Renal cortical epithelial cell (primary cell): ENCODE data around the gene CAMK1G. TPM values are rescaled to one million over a fixed set of nuclear protein-coding genes. Genes with fewer than 3 reads are reported as not detected.

Source experiments
- DNase-seq: peaks from one replicate; pipeline ENCODE4 v3.0.0-alpha.2; 2011; ENCODE audit warnings: low read depth
- total RNA-seq: library from RNA; depleted of rRNA; stranded (reverse); fragments of >200 nt; gene quantifications from 2 replicates; pipeline ENCODE4 v1.2.3, GENCODE V29; 2014

The CAMK1G gene
- total RNA-seq, 1 donor from 2014 or later, result 0.55 TPM

GRCh38 chr1:209635850-209636249 lies 52.3 kb downstream of the CAMK1G start:
- no peak for DNase-seq

- no peak for DNase-seq
Observed at GRCh38 chr1:209641832-209642172, 58.3 kb downstream of the CAMK1G start.

GRCh38 chr1:209642816-209643215 lies 59.3 kb downstream of the CAMK1G start:
- no peak for DNase-seq

- no peak for DNase-seq
Observed at GRCh38 chr1:209643285-209644020, 59.9 kb downstream of the CAMK1G start.

- no peak for DNase-seq
Observed at GRCh38 chr1:209645574-209646452, 62.3 kb downstream of the CAMK1G start.

DNA sequence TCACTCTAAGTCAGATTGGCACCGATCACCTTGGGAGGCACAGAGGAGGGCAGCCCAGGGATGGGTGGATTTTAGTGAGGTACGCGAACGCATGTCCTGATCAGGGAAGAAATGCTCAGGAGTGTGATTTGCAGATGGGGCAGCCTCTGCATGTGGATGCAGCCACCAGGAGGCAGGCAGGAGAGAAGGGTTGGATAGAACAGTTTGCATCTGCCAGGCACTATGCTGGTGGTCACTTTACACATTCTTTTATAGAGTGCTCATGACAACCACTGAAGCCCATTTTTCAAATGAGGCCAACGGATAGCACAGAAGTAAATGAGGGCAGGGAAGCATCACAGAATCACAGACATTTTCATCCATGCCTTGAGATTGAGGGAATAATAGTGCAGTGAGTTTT lies 63.0 kb downstream of the CAMK1G start:
- peak; percentile 53 for DNase-seq

- DNase-seq, result no peak
Observed at GRCh38 chr1:209647156-209647555, 63.6 kb downstream of the CAMK1G start.

DNA sequence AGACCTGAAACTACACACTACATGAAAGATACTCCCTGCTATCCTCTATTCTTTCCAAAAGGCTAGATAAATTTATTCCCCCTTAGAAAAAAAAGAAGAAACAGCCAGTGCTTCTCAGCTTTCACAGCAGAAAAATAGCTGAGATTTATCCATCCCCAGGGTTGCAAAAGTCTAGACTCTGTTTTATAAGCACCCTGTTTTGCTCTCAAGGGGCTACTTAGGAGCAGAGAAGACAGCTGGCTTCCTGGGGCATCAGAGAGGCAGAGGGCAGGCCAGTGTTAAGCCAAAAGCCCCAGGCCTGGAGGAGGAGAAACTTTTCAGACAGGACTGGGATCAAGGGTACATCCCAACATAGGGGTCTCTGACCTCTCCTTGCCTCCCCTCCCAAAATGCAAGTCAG lies 64.8 kb downstream of the CAMK1G start:
- DNase-seq, result no peak

- peak; percentile 99 for DNase-seq
Observed at GRCh38 chr1:209648931-209649776, 65.6 kb downstream of the CAMK1G start.

DNA sequence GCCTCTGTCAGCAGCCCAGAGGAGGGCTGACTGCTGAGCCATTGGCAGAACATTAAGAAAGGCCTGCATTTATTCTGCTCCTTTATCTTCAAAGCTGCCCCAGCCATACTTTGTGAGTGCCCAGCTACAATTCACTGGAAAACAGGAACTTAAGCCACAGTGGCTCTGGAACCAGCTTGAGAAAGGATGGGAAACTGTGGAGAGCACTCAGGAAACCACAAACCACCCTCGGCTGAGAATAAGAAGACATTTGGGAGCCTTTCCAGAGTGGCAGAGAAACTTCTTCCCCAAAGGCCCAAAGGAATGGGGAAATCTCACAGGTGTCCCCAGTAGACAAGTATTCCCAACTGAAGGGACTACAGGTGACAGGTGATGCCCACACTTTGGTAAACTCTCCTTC lies 66.9 kb downstream of the CAMK1G start:
- no peak for DNase-seq

DNA sequence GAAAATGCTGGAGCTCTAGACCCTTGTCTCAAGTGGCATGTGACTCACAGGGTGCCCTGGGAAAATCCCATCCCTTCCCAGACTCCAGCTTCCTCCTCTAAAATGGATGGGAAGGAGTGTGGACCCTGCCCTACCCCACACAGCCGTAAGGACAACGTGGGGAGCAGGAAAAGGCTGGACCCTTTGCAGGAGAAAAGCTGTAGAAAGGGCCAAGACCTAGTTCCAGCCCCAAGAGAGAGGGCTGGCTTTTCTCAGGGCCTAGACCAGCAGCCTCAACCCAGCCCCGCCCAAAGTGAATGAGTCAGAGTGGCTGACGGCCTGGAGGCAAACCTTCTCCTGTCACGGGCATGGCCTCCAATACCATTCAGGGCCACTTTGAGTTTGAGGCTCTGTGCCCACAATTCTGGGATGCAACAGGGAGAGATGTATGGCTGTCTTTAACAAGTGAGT lies 67.6 kb downstream of the CAMK1G start:
- peak; percentile 84 for DNase-seq

DNA sequence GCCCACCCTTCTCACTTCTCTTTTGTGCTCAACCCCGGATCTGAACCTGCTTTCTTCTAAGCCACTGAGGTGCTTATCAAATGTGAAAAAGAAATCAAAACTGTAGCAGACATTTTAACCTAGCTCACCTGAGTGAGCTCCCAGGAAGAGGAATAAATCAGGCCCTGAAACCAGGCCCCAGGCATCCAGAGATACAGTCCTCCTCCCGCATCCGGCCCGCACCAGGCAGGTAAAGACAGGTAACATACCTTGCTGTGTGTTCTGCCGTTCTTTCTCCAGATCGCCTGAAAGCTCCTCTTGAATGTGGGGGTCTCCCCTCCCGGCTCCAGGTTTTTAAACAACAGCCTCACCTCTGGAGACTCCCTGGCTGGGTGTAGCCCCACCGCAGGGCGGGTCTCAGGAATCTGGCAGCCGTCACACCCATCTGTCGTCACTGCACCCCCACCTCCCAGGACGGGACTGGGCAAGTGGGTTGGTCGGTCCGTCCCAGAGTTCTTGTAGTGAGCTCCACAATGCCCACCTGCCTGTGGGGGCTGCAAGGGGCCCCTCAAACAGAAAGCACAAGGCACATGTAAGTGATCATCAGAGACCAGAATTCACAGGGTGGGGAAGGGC lies 68.7 kb downstream of the CAMK1G start, which contains the start of gene LAMB3:
Gene LAMB3 (minus strand): TSS at position 305 of the 615 bp plus-strand sequence. CDS start 1,481 bp downstream, outside the sequence.
- no peak for DNase-seq

DNA sequence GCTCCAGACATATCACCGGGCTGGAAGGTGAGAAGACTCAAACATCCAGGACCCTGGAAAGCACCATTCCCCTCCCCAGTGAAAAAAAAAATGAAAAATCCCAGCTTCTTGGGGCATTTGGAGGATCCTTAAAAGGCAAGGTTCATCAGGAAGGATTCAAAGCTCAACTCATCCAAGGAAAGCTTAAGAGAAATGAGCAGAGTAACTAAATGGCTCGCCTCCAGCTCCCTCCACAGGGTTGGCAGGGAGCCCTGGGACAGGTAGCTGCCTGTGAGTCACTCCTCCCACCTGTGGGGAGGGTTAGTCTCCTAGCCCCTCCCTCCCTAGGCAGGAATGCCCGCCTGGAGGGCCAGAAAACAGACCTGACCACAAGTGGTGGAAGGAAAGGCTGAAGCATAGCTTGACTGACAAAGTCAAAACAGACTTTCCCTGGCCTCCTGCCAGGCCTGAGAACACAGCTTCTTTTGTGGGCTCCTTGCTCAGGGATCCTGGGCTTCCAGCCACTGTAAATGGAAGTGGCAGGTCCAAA lies 69.4 kb downstream of the CAMK1G start:
- peak; percentile 98 for DNase-seq

- peak; percentile 81 for DNase-seq
Observed at GRCh38 chr1:209653915-209654351, 70.4 kb downstream of the CAMK1G start.

DNA sequence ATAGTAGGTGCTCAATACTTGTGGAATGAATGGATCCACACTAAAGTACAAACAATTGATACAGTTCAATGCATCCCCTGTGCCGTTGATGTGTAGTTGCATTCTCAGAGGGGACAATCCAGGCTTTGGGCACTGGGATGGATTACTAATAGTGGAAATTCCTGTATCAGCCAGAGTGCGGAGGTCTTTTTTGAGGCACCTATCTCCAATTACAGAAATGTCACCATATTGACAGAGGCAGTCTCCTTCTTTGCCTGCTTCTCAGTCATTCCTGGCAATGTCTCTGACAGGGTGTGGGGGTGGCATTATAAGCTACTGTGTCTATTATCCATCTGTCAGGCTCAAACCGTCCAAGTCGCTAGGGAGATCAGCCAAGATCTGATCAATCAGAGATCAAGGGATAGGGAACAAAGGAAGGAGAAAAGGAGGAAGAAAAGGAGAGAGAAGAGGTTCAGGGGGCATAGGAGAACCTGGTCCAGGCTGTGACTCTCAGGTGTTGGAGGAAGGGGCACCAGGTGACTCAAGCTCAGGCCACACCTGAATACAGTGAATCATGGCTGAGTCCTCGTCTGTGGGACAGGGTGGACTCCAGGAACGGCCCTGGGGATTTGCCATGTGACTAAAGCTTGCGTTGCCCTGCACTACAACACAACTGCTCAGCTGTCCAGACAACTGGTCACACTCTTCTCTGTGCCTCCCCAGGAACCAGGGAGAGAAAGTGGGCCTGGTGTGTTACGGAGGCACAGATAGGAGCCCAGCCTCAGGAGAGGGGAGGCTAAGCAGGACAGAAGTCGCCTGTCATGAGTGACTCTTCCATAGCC lies 72.1 kb downstream of the CAMK1G start:
- peak; percentile 71 for DNase-seq

DNA sequence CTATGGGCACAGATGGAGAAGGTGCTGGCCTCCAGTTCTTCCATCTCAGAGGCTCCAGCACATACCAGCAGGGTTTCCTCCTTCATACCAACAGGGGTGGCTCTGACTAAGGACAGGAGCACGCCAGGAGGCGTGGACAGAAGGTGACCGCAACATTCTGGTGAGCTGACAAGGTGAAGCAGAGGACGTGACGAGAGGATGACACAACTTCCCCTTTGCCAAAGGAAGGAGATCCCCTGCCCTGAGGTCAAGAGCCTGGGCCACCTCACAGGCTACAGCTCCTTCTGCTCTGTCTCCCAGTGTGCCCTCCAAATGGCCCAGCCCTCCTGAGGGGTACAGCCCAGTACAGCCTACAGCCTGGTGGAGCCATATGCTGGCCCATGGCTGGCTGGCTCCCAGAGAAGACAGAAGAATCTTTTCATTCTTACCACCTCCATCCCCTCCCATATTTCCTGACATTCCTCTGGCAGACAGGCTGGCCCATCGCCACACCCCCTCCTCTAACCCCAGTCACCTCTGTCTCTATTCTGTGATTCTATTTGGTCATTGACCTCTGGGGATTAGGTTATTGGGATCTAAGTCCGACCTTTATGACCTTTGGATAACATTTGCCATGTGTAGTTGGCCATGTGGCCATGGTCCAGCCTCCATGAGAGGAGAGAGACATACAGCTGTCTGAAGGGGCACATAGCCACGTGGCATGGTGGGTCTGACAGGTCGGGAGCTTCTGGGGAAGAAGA lies 73.8 kb downstream of the CAMK1G start:
- DNase-seq, result peak; percentile 94

GRCh38 chr1:209657918-209658317 lies 74.4 kb downstream of the CAMK1G start:
- no peak for DNase-seq

DNA sequence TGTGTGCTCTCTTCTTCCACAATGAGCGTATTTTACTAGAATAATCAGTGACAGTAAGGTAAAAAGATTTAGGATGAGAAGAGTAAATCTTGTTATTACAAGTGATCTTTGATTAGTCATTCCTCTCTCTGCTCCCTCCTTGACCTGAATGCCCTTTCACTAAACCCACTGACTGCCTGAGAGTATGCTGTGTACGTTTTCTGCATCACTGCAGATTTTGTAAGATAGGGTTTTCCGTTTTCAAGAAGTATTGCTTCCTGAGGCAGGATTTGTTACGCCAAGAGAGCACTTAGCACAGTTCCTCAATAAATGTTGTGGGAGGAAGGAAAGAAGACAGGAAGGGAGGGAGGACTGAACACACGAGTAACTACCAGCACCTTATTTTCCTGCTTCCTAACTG lies 76.4 kb downstream of the CAMK1G start:
- peak; percentile 92 for DNase-seq

DNA sequence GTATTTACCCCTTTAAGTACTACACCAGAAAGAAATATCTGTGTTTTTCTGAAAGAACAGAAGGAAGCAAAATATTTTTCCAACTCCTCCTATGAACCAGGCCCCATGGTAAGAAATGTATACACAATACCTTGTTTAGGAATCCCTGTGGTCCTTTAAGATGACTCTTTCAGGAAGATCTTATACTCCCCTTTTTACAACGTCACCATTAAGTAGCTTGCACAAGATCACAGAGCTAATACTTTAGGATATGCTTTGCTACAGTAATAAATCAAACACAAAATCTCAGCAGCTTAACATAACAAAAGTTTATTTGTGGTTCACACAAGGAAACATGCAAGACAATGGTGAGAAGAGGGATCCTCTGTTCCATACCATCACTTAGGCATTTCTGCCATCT lies 77.6 kb downstream of the CAMK1G start:
- no peak for DNase-seq
